HEK293 (cell line): Measurements from ENCODE around the gene DPYD.

ENCODE experiments used
- ATF2 ChIP-seq: fragments of 450-650 bp; formaldehyde crosslinking; IDR thresholded peaks from 2 replicates; pipeline ENCODE4 v1.5.1; 2016; ENCODE audit warnings: missing biosample characterization, missing genetic modification characterization, low read depth
- CTCF ChIP-seq: fragments of 450-650 bp; formaldehyde crosslinking; IDR thresholded peaks from 2 replicates; pipeline ENCODE4 v1.5.1; 2016; ENCODE audit warnings: missing biosample characterization, missing genetic modification characterization
- GLIS1 ChIP-seq: fragments of 450-650 bp; formaldehyde crosslinking; IDR thresholded peaks from 2 replicates; pipeline ENCODE4 v1.5.1; 2016; ENCODE audit warnings: missing biosample characterization, missing genetic modification characterization
- ZNF133 ChIP-seq: fragments of 450-650 bp; formaldehyde crosslinking; IDR thresholded peaks from 2 replicates; pipeline ENCODE4 v1.5.1; 2016; ENCODE audit warnings: missing biosample characterization, missing genetic modification characterization

- no peak for TF ChIP-seq ZNF133 (tag by site-specific recombination)
- TF ChIP-seq CTCF (tag by site-specific recombination): no peak
- TF ChIP-seq GLIS1 (tag by site-specific recombination): no peak
- no peak for TF ChIP-seq ATF2 (tag by site-specific recombination)
These were observed 711.4 kb downstream of the DPYD start for GRCh38 chr1:97209381-97209957.
